T-helper 2 cell treated with Interferon-gamma antibody and Interleukin-4, amounts not matched to agents 100 ng/mL and 5 ng/mL, for 36 hours (primary cell): ENCODE data around the gene C1orf167. TPM values are rescaled to one million over a fixed set of nuclear protein-coding genes. Genes with fewer than 3 reads are reported as not detected.

Experiments
- intact Hi-C: fragments of 100-400 bp; cut with micrococcal nuclease; formaldehyde crosslinking; loops from one replicate; pipeline ENCODE4 v1.15.1; 2023
- total RNA-seq: library from RNA; stranded (reverse); gene quantifications from 2 replicates; pipeline ENCODE4 v1.2.3, GENCODE V29; 2022

Gene C1orf167
- total RNA-seq: not detected in 2 replicates

DNA sequence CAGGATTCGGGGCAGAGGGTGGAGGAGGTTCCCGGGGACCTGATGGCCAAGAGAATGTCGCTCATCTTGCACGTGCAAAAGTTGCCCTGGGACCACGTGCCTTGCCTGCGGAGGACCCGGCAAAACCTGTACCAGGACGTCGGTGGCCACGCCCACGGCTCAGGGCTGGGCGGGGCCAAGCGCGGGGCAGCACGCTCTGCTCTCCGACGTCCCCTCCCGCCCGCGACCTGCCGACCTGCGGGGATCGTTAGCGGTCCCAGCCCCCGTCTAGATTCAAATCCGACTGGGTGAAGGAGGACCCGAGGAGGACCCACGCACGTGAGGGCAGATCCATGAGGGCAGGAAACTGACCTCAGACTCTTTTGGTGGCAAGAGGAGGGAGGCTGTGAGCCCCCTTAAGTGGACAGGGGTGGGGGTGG is at the start of gene C1orf167:
TSS of gene C1orf167 (plus strand) at position 206 of the 419 bp plus-strand sequence. CDS start 2,208 bp downstream, outside the sequence.
- intact Hi-C loops: no loop called here

GRCh38 chr1:11712285-11712684 is 49.7 kb upstream of the C1orf167 start:
- intact Hi-C loops: no loop called here

GRCh38 chr1:11713095-11713494 is 48.9 kb upstream of the C1orf167 start:
- intact Hi-C loops: no loop called here

GRCh38 chr1:11714831-11715575 is 47.0 kb upstream of the C1orf167 start:
- intact Hi-C loops: loop anchor here (5.0 kb wide), 1 partner anchor 33 kb away; the partner anchor contains the start of gene MAD2L2

DNA sequence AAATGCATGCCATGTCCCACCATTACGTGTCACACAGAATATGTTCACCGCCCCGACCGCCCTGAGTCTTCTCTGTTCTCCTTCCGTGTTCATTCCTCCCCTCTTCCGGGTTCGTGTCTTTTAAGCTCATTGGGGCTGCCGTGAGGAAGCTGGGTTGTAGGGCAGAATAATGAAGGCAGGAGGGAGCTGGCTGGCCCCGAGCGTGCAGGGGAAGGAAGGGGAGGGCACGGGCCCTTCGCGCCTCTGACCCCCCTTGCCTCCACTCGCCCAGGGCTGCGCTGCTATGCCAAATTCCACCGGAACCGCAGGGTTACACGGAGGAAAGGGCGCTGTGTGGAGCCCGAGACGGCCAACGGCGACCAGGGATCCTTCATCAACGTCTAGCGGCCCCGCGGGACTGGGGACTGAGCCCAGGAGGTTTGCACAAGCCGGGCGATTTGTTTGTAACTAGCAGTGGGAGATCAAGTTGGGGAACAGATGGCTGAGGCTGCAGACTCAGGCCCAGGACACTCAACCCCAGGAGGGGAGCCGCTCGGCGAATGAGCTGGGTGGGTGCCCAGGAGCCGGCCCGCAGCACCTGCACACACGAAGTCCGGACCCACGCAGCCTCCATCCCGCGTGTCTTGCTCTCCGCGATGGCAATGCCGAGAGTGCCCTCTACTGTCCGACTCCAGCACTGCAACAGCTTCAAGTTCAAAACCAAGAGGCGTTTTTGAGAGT is 42.5 kb upstream of the C1orf167 start:
- intact Hi-C loops: loop anchor here (1.0 to 5.0 kb wide), 3 partner anchors 37 to 69 kb away; partner anchors contain the start of genes FBXO6 and MAD2L2

- intact Hi-C loops: no loop called here
These were observed 42.0 kb upstream of the C1orf167 start for GRCh38 chr1:11720033-11720376.

DNA sequence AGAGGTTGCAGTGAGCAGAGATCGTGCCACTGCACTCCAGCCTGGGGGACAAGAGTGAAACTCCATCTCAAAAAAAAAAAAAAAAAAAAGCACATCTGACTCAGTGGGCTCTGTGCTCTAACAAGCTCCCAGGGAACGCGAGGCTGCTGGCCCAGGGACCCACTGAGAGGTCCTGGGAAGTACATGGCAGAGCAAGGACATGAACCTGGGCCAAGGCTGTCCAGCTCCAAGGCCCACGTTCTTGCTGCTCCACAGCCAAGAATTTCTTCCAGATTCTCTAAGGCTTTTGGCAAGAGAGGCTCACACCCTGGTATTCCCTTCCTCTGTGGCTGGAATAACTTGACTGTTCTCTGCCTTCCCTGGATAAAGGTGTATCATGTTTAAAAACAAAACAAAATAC is 41.5 kb upstream of the C1orf167 start:
- intact Hi-C loops: no loop called here

- intact Hi-C loops: no loop called here
These were observed 40.7 kb upstream of the C1orf167 start for GRCh38 chr1:11721311-11721710.

GRCh38 chr1:11722538-11722937 is 39.5 kb upstream of the C1orf167 start:
- intact Hi-C loops: no loop called here

DNA sequence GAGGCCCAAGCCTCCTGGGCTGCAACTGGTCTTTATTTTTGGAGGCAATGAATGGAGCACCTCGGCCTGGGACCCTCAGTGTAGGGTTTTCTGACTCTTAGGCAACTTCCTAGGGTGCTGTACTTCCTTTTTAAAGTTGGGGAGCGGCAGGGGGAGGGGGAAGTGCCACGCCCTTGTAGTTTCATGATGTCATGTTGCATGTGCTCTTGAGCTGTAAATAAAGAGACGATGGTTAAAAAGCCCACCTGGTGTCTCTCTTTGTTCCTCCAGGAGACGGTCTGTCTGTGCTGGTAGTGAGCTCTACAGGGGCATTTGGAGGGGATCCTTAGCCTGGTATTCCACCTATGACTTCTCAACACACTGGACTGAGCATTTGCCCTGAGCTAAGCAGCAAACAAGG is 36.4 kb upstream of the C1orf167 start:
- intact Hi-C loops: no loop called here

- intact Hi-C loops: no loop called here
These were observed 34.9 kb upstream of the C1orf167 start for GRCh38 chr1:11727119-11727518.

DNA sequence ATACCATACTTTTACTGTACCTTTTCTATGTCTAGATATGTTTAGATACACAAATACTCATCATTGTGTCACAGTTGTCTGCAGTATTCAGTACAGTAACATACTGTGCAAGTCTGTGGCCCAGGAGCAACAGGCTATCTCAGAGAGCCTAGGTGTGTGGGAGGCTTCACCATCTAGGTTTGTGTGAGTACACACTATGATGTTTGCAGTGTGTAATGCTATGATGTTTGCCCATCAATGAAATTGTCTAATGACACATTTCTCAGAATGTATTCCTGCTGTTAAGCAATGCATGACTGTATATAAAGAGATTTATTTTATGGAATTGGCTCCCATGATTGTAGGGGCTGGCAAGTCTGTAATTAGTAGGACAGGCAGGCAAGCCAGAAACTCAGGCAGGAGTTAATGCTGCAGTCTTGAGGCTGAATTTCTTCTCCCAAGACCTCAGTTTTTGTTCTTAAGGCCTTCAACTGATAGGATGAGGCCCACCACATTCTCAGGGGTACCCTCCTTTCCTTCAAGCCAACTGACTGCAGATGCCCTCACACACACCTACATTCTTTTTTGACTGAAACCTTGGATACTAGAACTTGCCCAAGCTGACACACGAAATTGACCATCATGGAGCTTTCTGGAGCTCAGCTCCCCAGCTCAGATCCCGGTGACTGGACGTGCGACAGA is 33.7 kb upstream of the C1orf167 start:
- intact Hi-C loops: no loop called here

DNA sequence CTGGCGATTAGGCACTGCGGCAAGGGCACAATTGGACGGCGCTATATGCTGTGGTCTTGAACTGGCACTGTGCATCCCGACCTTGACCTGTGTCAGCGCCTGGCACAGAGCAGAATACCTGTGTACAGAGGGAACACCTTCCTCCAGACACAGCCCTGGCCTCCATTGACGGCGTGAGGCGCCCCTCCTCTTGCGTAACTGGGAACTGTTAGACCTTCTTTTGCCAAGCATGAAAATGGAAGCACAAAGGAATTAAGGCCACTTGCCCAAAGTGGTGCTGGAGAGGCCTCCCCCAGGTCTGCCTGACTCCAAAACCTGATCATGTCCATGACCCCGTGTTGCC is 32.9 kb upstream of the C1orf167 start:
- intact Hi-C loops: no loop called here

GRCh38 chr1:11729498-11730428 is 32.2 kb upstream of the C1orf167 start:
- intact Hi-C loops: no loop called here

- intact Hi-C loops: no loop called here
These were observed 31.5 kb upstream of the C1orf167 start for GRCh38 chr1:11730429-11730891.

DNA sequence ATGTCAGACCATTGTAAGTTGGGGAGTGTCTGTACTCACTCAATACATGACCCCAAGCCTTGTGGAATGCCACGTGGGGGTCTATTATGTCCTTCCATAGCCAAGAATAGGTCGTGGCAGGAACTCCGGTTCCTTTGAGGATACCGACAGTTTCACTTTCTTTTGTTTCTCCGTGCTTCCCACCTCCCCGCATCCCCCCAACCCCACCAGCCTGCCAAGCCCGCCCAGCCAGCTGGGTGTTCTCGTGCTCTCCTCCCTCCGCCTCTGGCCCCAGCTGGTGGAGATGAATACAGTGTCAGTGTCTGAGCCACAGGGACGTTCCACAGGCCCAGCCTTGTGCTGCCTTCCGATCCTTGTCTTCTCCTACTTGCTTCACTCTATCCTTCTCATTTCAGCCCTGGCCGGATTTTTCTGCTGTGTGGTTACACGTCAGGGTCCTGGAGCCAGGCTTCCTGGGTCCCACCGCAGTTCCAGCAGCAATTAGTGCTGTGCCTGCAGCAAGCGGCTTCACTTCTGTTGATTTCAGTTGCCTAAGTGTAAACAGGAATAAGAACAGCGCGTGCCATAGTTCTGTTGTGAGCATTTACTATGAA is 30.2 kb upstream of the C1orf167 start:
- intact Hi-C loops: no loop called here

DNA sequence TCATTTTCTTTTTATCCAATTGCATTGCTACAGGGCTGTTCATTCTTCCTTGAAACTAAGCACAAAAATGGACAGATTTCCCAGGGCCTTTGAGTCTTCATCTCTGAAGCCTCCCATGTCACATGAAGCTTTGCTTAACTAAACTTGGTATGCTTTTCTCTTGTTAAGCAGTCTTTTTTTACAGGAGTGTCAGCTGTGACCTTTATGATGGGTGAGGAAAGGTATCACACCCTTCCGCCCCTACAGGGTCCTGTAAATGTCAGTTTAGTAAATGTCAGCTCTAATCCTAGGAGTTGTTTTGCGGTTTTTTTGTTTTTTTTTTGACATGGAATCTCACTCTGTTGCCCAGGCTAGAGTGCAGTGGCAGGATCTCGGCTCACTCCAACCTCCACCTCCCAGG is 28.7 kb upstream of the C1orf167 start:
- intact Hi-C loops: no loop called here

DNA sequence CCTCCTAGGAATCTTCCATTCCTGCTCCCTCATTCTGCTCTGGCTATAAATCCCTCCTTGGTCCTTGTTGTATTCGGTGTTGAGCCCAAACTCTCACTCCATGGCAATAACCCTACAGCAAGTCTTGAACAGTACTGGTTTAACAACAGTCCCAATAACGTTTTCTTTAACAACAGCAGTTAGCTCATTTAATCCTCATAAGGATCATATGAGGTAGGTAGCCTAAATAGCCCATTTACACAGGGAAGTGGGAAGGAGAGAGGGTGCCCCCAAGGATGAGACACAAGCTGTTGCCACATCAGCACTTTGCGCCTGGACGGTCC is 26.5 kb upstream of the C1orf167 start:
- intact Hi-C loops: no loop called here

- intact Hi-C loops: loop anchor here (1.0 to 2.0 kb wide), 3 partner anchors 55 to 173 kb away; partner anchors contain the start of genes CLCN6 and MAD2L2
These were observed 25.9 kb upstream of the C1orf167 start, which contains the start of gene AGTRAP for GRCh38 chr1:11735854-11736745. Gene AGTRAP (plus strand): TSS chr1:11736136. CDS start chr1:11736209, 73 bp downstream.
